ENCODE measurements around the gene RAB7B. TPM values are rescaled to one million over a fixed set of nuclear protein-coding genes. Genes with fewer than 3 reads are reported as not detected.

RAB7B gene
- total RNA-seq, 2 experiments from 2014 or later, result not detected

DNA sequence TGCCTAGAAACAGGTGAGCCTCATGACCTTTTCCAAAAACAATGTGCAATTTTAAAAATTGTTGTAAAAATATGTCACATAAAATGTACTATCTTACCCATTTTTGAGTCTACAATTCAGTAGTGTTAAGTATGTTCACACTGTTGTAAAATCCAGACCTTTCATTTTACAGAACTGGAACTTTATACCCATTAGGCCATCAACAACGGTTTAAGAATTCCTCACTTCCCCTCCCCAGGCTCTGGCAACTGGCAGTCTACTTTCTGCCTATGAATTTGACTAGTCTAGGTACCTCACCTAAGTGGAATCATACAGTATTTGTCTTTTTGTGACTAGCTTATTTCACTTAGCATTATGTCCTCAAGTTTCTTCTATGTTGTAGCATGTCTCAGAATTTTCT is 11.9 kb upstream of the RAB7B start:
- H3K4me1 Mint-ChIP-seq, result peaks cover 22% of the 10 kb centered on the region
- H3K27me3 Mint-ChIP-seq, result peaks cover 14% of the 10 kb centered on the region
- CTCF ChIA-PET, result interaction anchor here (2.5 kb wide), 1 partner anchor 91 kb away, joined by 5 read pairs; no protein-coding TSS in a partner anchor
- no peak for DNase-seq
- no peak for ATAC-seq
- H3K9me3 Mint-ChIP-seq (ENCODE audit: low read depth), result no peaks in the 10 kb centered on the region
- H3K4me3 Mint-ChIP-seq, result no peak overlapping the region
- no peaks in the 10 kb centered on the region for H3K36me3 Mint-ChIP-seq
- H3K27ac Mint-ChIP-seq, result no peak overlapping the region

DNA sequence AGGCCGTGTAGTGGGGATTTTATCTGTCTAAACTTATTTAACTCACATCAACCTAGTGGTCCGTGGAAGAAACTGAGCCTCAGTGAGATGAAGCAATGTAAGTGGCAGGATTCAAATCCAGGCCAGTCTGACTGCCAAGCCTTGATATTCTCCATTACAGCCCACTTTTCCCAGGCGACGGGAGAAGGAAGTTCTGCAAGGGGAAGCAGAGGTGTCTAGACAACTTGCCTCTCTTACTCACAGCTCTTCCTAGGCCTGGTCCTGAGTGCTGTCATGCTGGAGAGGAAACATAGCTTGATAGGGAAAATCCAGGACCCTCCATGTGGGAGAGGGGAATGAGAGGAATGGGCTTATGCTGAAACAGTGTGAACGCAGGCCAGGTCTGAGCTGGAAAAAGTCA is 11.4 kb upstream of the RAB7B start:
- Mint-ChIP-seq H3K9me3 (ENCODE audit: low read depth) (no peaks in the 10 kb centered on the region), H3K36me3 (no peaks in the 10 kb centered on the region), H3K4me1 (peaks cover 22% of the 10 kb centered on the region), H3K4me3 (no peak overlapping the region), H3K27ac (no peak overlapping the region), H3K27me3 (peaks cover 14% of the 10 kb centered on the region)
- ATAC-seq (no peak), DNase-seq (no peak)
- CTCF ChIA-PET, result interaction anchor here (2.5 kb wide), 1 partner anchor 92 kb away, joined by 5 read pairs; no protein-coding TSS in a partner anchor

DNA sequence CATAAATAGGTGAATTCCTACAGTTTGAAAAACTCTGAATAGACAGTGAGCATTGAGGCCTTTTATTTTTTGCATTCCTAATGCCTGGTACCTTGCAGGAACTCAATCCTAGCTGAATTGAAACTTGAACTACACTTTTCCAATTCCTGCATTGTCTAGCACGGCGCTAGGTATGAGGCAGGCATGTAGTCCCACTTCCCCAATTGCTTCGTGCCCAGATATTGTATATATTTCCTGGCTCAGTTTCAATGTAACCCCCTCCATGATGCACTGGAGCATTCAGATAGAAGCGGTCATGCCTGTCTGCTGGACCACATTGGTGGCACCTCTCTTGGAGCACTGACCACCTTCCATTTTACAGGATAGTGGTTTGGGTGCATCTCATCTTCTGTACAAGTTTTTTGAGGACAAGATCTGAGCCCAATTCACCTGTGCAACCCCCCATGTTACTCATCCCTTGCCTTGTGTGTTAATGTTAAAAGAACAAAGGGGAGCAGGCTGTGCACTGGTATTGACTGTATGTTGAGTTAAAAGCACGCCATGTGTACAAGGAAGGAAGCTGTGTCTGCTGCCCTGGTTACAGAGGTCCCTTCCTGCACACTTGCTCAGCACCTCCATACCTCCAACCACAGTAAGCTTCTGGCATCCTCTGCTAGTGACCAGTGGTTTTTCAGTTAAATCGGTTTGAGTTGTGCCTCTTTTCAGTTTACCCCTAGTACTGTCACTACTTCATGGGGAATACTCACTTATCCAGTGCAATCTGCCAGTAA is 10.0 kb upstream of the RAB7B start:
- Mint-ChIP-seq H3K9me3 (ENCODE audit: low read depth) (no peaks in the 10 kb centered on the region), H3K4me1 (peaks cover 22% of the 10 kb centered on the region), H3K4me3 (no peak overlapping the region), H3K36me3 (no peaks in the 10 kb centered on the region), H3K27me3 (peaks cover 9% of the 10 kb centered on the region), H3K27ac (no peak overlapping the region)
- CTCF ChIA-PET, result no interaction called here
- ATAC-seq (no peak), DNase-seq (no peak)

DNA sequence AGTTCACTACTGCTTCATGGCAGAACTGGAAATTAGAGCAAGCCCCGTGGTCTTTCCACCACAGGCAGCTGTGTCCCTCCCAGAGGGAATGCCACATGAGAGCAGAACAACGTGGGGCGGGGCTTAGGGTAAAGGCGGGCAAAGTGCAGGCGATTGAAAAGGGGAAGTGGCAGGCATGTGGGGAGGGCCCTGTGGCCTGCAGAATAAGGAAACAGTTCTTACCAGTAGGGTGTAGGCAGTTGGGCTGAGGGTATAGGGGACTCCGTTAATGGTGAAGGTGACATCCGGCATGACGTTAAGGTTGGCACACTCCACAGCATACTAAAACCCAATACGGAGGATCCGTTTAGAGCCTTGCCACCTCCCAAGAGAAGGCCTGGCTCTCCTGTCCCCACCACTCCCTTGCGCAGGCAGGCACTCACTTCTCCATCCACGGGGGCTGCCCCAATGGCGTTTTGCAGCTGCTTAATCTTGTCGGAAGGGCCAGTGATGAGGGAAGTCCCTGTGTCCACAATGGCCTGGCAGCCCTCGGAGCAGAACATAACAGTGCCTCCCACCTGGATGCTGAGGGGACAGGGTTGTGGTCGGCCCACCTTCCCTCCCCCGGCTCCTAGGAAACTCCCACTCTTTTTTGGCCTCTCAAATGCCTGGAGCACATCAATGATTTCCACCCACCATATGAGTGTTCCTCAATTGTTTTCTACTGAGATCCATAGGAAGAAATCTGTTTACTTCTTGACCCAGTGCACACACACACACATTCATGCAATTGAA is 9.1 kb upstream of the RAB7B start:
- no peaks in the 10 kb centered on the region for H3K36me3 Mint-ChIP-seq
- CTCF ChIA-PET, result interaction anchor here (0.9 kb wide), 1 partner anchor 19 kb away, joined by 3 read pairs; no protein-coding TSS in a partner anchor
- H3K27ac Mint-ChIP-seq, result peak overlapping the region; percentile 27
- peak; percentile 85 for ATAC-seq
- peaks cover 6% of the 10 kb centered on the region for H3K27me3 Mint-ChIP-seq
- peak; percentile 60 for DNase-seq
- H3K4me3 Mint-ChIP-seq, result no peak overlapping the region
- H3K9me3 Mint-ChIP-seq (ENCODE audit: low read depth), result no peaks in the 10 kb centered on the region
- peaks cover 22% of the 10 kb centered on the region for H3K4me1 Mint-ChIP-seq

DNA sequence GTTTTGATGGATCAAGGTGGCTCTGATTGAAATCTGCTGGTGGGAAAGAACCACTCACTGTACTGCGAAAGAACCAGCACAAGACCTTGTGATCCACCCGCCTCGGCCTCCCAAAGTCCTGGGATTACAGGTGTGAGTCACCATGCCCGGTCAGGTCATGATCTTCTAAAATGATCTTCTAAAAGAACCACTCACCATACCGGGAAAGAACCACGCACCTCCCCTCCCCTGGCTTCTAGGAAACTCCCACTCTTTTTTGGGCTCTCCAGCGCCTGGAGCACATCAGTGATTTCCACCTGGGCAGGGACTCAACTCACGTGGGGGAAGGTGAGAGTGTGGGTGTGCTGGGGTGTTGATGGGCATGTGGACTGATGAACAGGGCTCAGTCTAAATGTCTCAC is 7.9 kb upstream of the RAB7B start:
- H3K36me3 Mint-ChIP-seq, result no peaks in the 10 kb centered on the region
- DNase-seq, result no peak
- H3K27ac Mint-ChIP-seq, result no peak overlapping the region
- H3K9me3 Mint-ChIP-seq (ENCODE audit: low read depth), result no peaks in the 10 kb centered on the region
- no peak for ATAC-seq
- H3K4me1 Mint-ChIP-seq, result peaks cover 22% of the 10 kb centered on the region
- H3K4me3 Mint-ChIP-seq, result no peak overlapping the region
- CTCF ChIA-PET, result no interaction called here
- peaks cover 7% of the 10 kb centered on the region for H3K27me3 Mint-ChIP-seq

DNA sequence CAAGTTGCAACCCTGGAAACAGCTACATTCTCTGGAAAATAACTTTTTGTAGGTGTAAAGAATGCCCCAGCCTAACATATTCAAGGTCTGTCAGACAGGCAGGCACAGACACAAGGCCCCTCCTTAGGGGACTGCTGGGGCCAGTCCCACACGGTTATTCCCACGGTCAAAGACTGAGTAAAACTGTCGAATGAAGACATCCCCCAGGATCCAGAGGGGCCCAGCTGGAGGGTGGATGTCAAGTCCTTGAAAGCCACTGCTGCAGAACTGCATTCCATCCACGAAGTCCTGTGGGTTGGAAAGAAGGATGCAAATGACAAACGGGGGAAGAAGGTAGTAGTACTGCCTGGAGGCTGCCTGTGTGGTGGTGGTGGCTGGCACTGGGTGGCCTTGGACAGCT is 6.9 kb upstream of the RAB7B start:
- CTCF ChIA-PET, result no interaction called here
- Mint-ChIP-seq H3K27ac (no peak overlapping the region), H3K4me3 (no peak overlapping the region), H3K9me3 (ENCODE audit: low read depth) (no peaks in the 10 kb centered on the region), H3K4me1 (peaks cover 22% of the 10 kb centered on the region), H3K27me3 (peaks cover 8% of the 10 kb centered on the region), H3K36me3 (no peaks in the 10 kb centered on the region)
- no peak for DNase-seq
- no peak for ATAC-seq

DNA sequence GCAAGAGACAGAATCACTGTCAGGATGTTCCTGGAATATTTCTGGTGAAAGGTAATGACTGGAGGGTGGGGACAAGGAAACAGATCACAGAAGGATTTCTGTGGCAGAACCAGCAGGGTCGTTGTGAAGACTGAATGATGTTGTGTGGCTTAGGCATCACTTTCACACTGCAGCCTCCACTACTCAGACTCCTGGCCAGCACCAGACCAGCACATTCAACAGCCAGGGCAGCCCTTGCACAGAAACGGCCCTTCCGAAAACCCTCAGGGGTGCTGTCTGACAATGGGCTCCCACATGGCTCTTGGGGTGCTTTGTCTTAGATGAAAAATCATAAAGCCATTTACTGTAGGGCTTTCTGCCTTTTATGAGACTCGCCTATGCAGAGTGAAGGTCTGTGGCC is 3.8 kb upstream of the RAB7B start:
- H3K36me3 Mint-ChIP-seq, result no peaks in the 10 kb centered on the region
- no peak overlapping the region for H3K4me3 Mint-ChIP-seq
- CTCF ChIA-PET, result no interaction called here
- no peak for DNase-seq
- peaks cover 7% of the 10 kb centered on the region for H3K27me3 Mint-ChIP-seq
- no peak overlapping the region for H3K27ac Mint-ChIP-seq
- H3K4me1 Mint-ChIP-seq, result peaks cover 13% of the 10 kb centered on the region
- no peak for ATAC-seq
- peaks cover 4% of the 10 kb centered on the region for H3K9me3 Mint-ChIP-seq (ENCODE audit: low read depth)

DNA sequence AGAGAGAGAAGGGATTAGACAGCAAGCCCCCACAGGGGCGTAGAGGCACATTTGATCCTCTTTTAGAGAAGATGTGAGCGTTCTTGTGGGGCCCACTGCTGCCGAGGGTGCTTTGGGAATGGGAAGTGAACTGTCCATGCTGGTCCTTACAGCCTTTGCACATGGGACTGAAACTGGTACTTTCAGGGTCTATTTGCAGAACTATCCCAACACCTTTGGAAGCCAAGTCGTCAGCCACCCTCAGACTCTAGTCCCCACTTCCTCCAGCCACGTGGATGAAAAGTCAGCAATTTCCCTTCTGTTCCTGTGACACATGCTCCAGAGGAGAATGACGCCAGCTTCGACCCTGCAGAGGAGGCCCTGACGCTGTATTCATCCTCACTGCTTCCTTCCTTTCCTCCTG is 2.6 kb upstream of the RAB7B start:
- H3K4me1 Mint-ChIP-seq, result peaks cover 10% of the 10 kb centered on the region
- peaks cover 6% of the 10 kb centered on the region for H3K27me3 Mint-ChIP-seq
- CTCF ChIA-PET, result interaction anchor here (1.8 kb wide), 1 partner anchor 28 kb away, joined by 4 read pairs; no protein-coding TSS in a partner anchor
- no peak for ATAC-seq
- peaks cover 4% of the 10 kb centered on the region for H3K9me3 Mint-ChIP-seq (ENCODE audit: low read depth)
- H3K27ac Mint-ChIP-seq, result no peak overlapping the region
- H3K36me3 Mint-ChIP-seq, result no peaks in the 10 kb centered on the region
- no peak for DNase-seq
- H3K4me3 Mint-ChIP-seq, result no peak overlapping the region

DNA sequence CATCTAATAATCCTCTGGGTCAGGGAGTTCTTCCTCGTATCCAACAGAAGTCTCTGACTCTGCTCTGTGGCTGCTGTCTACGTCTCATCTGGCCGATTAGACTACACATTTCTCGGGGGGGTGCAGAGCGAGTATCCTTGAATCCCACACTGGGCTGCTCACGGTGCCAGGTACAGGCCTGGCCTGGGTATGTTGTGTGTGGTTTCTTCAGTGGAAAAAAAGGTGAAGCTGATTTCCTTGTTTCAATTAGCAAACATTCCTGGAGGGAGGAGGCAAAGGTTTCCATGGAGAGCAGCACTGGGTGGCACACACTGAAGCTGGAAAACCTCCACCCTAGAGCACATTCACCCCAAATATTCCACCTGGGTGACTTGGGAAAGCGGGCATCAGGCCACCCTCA is 2.0 kb upstream of the RAB7B start:
- H3K9me3 Mint-ChIP-seq (ENCODE audit: low read depth), result peaks cover 4% of the 10 kb centered on the region
- H3K27ac Mint-ChIP-seq, result no peak overlapping the region
- CTCF ChIA-PET, result interaction anchor here (1.8 kb wide), 1 partner anchor 28 kb away, joined by 4 read pairs; no protein-coding TSS in a partner anchor

DNA sequence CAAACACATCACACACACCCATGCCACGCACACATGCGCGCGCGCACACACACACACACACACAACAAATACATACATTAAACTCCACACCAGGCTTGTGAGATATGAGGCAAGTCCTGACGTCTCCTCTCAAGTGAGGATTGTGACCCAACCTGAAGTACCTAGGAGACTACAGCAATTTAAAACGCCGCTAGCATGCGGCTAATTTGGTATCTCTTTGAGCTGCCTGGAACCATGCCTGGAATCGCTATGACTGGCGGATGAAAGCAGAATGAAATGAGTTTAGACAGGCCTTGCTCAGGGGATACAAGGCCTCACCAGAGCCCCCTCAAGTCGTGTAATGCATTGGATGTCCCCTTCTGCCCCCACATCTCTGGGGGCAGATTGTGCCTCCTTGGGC is 1.6 kb upstream of the RAB7B start:
- no peak overlapping the region for H3K27ac Mint-ChIP-seq
- no peak for DNase-seq
- ATAC-seq, result no peak
- peaks cover 4% of the 10 kb centered on the region for H3K9me3 Mint-ChIP-seq (ENCODE audit: low read depth)
- no peaks in the 10 kb centered on the region for H3K36me3 Mint-ChIP-seq
- CTCF ChIA-PET, result interaction anchor here (1.8 kb wide), 1 partner anchor 28 kb away, joined by 4 read pairs; no protein-coding TSS in a partner anchor
- peaks cover 6% of the 10 kb centered on the region for H3K27me3 Mint-ChIP-seq
- H3K4me3 Mint-ChIP-seq, result no peak overlapping the region
- H3K4me1 Mint-ChIP-seq, result peaks cover 9% of the 10 kb centered on the region

More for the DNA sequence above, 2.0 kb upstream of the RAB7B start:
- ATAC-seq (no peak), DNase-seq (no peak)
- no peaks in the 10 kb centered on the region for H3K36me3 Mint-ChIP-seq
- H3K4me1 Mint-ChIP-seq, result peaks cover 9% of the 10 kb centered on the region
- H3K27me3 Mint-ChIP-seq, result peaks cover 6% of the 10 kb centered on the region
- H3K4me3 Mint-ChIP-seq, result no peak overlapping the region

DNA sequence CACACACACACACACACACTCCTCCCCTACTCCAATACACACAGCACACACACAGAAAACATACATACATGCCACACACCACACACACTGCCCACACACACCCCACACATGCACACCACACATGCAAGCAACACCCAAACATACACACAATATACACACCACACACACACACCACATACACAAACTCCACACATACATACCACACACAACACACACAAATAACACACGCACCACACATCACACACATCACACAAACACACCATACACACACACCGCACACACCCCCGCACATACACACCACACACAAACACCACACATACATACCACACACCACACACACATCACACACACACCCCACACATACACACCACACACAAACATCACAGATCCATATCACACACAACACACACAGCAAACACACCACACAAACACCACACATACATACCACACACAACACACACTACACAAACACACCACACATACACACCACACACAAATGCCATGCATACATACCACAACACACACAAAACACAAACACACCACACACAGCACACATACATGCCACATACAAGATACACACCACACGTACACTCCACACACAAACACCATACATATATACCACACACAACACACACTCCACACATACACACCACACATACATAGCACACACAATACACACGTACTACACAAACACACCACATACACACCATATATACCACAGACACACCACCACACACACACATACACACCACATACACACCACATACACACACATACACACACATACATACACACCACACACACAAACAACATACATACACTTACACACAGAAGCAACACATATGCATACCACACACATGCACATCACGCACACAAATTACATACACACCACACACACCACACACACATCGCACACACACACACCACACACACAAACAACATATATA is 932 bp upstream of the RAB7B start:
- CTCF ChIA-PET, result no interaction called here
- ATAC-seq (no peak), DNase-seq (no peak)
- no peaks in the 10 kb centered on the region for H3K36me3 Mint-ChIP-seq
- H3K27ac Mint-ChIP-seq, result no peak overlapping the region
- peaks cover 6% of the 10 kb centered on the region for H3K27me3 Mint-ChIP-seq
- no peak overlapping the region for H3K4me3 Mint-ChIP-seq
- peaks cover 4% of the 10 kb centered on the region for H3K9me3 Mint-ChIP-seq (ENCODE audit: low read depth)
- H3K4me1 Mint-ChIP-seq, result peaks cover 9% of the 10 kb centered on the region

DNA sequence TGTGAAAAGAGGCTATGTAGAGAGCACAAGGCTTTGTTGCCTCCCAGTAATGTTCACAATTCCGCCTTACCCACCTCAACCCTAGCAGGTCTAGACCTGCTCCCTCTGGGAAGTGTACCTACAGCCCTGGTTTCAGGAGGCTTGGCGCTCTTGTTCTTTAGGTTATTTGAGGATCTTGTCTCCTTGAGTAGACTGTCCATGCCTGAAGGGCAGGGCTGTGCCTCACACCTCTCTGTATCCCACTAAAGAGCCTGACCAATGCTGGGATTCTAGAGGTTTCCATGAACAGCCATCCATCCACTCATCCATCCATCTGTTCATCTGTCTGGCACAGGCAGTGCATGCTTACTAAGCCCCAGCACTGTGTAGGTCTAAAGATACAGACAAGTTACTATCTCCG is 1.0 kb downstream of the RAB7B start:
- Mint-ChIP-seq H3K9me3 (ENCODE audit: low read depth) (peaks cover 4% of the 10 kb centered on the region), H3K27me3 (peaks cover 10% of the 10 kb centered on the region), H3K36me3 (no peaks in the 10 kb centered on the region), H3K4me1 (peaks cover 9% of the 10 kb centered on the region), H3K27ac (no peak overlapping the region), H3K4me3 (no peak overlapping the region)
- ATAC-seq (no peak), DNase-seq (no peak)
- CTCF ChIA-PET, result no interaction called here

DNA sequence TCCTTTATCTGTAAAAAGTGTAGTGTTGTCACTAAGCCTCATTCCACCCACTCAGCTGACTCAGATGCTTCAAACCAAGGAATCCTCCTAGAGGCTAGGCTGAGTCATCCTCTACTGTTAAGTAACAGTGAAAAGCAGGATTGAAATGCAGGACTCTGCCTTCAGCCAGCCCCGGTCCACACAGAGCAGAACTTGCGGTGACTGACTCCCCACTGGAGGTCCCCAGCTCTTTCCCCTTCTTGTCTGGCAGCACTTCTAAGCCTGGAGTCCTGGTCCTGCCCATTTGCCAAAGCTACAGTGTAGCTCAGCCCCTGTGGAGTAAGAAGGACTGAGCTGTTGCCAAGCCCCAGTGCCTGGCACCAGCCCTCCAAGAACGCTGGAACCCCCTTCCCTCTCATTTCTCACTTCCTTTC is 1.7 kb downstream of the RAB7B start:
- CTCF ChIA-PET, result no interaction called here
- H3K4me1 Mint-ChIP-seq, result peaks cover 9% of the 10 kb centered on the region
- no peak overlapping the region for H3K4me3 Mint-ChIP-seq
- DNase-seq (no peak), ATAC-seq (no peak)
- H3K27ac Mint-ChIP-seq, result no peak overlapping the region
- H3K9me3 Mint-ChIP-seq (ENCODE audit: low read depth), result peaks cover 4% of the 10 kb centered on the region
- H3K27me3 Mint-ChIP-seq, result peaks cover 12% of the 10 kb centered on the region
- H3K36me3 Mint-ChIP-seq, result no peaks in the 10 kb centered on the region
